C4-2B (cell line): ENCODE measurements around the gene SYT14.

ENCODE experiments used
- H3K27ac ChIP-seq: fragments of 450-650 bp; 2 replicates; pipeline ENCODE4 v1.5.1; 2017
- ZFX ChIP-seq: fragments of 450-650 bp; IDR thresholded peaks from 2 replicates; pipeline ENCODE4 v1.6.1; 2017
- TF ChIP-seq, protein P1 (sequence below): fragments of 450-650 bp; conservative IDR thresholded peaks from 2 replicates; pipeline ENCODE4 v1.5.1; 2017; ENCODE audit warnings: mild to moderate bottlenecking

The SYT14 gene

GRCh38 chr1:210123924-210124589 is 186.0 kb downstream of the SYT14 start:
- H3K27ac ChIP-seq: no peak overlapping the region
- TF ChIP-seq ZFX: no peak
- TF ChIP-seq, protein P1, sequence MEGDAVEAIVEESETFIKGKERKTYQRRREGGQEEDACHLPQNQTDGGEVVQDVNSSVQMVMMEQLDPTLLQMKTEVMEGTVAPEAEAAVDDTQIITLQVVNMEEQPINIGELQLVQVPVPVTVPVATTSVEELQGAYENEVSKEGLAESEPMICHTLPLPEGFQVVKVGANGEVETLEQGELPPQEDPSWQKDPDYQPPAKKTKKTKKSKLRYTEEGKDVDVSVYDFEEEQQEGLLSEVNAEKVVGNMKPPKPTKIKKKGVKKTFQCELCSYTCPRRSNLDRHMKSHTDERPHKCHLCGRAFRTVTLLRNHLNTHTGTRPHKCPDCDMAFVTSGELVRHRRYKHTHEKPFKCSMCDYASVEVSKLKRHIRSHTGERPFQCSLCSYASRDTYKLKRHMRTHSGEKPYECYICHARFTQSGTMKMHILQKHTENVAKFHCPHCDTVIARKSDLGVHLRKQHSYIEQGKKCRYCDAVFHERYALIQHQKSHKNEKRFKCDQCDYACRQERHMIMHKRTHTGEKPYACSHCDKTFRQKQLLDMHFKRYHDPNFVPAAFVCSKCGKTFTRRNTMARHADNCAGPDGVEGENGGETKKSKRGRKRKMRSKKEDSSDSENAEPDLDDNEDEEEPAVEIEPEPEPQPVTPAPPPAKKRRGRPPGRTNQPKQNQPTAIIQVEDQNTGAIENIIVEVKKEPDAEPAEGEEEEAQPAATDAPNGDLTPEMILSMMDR: no peak

DNA sequence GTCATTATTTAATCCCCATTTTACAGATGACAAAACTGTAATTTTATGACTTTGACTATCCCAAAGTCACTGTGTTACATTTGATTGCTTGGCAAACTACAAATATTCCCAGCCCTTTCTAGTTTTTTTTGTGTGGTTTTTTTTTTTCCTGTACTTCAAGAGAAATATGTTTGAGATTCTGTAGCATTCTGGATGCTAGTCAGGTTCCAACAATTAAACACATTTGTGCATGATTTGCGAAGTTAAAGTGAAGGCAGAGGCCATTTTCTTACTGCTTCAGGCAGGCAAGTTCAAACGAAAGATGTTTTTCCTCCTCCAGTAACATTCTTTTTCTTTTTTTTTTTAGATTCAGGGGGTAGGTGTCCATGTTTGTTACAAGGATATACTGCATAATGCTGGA is 186.7 kb downstream of the SYT14 start:
- no peak overlapping the region for H3K27ac ChIP-seq

DNA sequence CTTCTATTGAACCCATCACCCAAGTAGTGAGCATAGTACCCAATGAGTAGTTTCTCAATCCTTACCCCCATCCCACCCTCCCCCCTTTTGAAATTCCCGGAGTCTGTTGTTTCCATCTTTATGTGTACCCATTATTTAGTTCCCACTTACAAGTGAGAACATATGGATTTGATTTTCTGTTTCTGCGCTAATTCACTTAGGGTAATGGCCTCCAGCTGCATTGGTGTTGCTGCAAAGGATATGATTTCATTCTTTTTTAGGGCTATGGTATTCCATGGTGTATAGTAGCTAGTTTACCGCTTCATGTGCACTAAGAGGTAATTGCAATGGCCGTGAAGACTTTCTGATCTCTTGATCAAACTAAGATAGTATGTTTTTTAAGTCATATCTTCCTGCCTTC is 187.1 kb downstream of the SYT14 start:
- TF ChIP-seq, protein P1: no peak
- no peak for TF ChIP-seq ZFX
- no peak overlapping the region for H3K27ac ChIP-seq

More for the DNA sequence above, 186.7 kb downstream of the SYT14 start:
- no peak for TF ChIP-seq ZFX
- TF ChIP-seq, protein P1: no peak

DNA sequence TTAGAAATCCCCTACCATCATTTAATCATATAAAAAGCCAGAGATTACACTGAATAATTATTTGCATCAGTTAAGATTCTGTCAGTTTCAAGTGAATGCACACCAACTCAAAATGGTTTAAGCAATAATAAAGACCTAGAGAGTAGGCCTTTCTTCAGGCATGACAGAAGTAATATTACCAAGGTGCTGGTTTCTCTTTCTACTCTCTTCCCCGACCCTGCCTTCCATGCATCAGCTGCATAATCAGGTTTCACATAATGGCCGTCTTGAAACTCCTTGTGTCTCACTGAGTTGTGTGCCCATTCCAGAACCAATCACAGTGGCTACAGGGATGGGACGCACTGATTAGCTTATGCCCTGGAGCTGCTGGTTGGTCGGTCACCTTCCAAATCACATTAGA is 191.1 kb downstream of the SYT14 start:
- H3K27ac ChIP-seq: no peak overlapping the region
- no peak for TF ChIP-seq ZFX
- TF ChIP-seq, protein P1: no peak

DNA sequence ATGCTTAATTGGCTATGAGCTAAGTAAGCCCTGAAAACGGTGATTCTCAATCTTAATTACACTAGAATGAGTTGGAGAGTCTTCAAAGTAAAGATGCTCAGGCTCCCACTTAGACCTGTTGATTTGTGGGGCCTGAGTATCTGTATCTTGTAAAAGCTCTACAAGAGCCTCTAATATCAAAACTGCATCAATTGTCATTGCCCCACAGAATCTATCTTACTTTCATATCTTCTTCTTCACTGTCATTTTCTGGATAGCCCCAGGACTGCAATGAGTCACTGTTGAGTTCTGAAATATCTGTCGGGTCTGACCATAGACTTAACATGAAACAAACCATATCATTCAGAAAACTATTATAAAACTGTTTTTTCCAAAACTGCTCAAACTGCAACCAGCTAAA is 191.7 kb downstream of the SYT14 start:
- no peak for TF ChIP-seq ZFX
- TF ChIP-seq, protein P1: no peak
- no peak overlapping the region for H3K27ac ChIP-seq

DNA sequence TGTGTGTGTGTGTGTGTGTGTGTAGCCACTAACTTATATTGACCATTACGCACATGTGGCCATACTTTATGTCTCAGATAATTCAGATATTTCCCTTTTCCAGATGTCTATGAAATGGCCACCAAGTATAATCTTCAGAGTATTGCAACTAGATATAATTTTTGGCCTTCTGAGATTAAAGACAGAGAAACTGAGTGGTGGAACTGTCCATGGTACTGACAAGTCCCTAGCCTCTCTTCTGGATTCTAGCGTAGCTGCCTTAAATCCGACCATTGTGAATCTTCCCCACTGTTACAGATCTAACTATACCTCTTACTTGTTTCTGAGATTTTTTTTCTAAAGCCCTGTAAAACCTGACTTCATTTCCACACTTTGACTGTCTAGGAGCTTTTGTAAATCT is 194.6 kb downstream of the SYT14 start:
- H3K27ac ChIP-seq: no peak overlapping the region
- TF ChIP-seq, protein P1: no peak
- no peak for TF ChIP-seq ZFX

DNA sequence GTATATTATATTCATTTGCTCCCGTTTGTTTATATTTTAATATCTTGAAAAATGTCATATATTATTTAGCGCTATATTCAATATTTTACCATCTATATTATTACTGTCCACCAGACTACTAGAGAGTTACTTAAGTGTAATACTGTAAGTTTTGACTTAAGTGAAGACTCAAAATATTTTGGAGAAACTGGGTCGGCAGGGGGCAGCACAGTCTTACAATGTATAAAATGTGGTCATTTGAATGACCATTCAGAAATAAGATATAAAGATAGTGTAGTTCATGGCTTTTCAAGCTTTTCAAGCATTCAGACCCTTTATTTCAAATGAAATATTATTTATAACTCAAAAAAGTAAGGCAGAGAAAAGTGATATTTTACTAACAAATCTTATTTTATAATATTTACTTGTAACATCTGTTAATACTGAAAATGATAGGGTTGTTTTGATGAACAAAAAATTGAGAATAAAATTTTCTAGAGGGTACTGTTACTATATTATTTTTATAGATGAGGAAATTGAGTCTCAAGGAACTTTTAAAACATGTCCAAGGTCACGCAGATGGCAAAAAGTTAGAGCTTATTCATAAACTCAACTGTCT is 205.5 kb downstream of the SYT14 start:
- no peak overlapping the region for H3K27ac ChIP-seq
- TF ChIP-seq, protein P1: peak; percentile 81
- no peak for TF ChIP-seq ZFX
